DOHH2 (cell line): Measurements from ENCODE around the gene HLA-A.
"Not testable (repeated sequence)": the region's sequence is repeated elsewhere in the genome, so short reads cannot be mapped to it uniquely, and the experiment has no call there.

ENCODE experiments used
- H3F3A ChIP-seq: fragments of 200-600 bp; sonication (generic), shearing (Covaris generic); 2 replicates; pipeline ENCODE4 v1.6.0; 2016; ENCODE audit warnings: antibody characterized with exemption, mild to moderate bottlenecking; ENCODE audit not compliant: control insufficient read depth, insufficient read depth
- H3K27ac ChIP-seq: fragments of 200-600 bp; sonication (generic); 2 replicates; pipeline ENCODE4 v1.5.1; 2014; ENCODE audit warnings: low read depth, mild to moderate bottlenecking, low read length, moderate library complexity
- H3K27me3 ChIP-seq: fragments of 200-600 bp; sonication (generic); 2 replicates; pipeline ENCODE4 v1.6.1; 2014; ENCODE audit warnings: mild to moderate bottlenecking, low read length, mixed read lengths; ENCODE audit not compliant: control insufficient read depth
- H3K36me3 ChIP-seq: fragments of 200-600 bp; sonication (generic); 2 replicates; pipeline ENCODE4 v1.6.1; 2014; ENCODE audit warnings: mild to moderate bottlenecking, low read length, moderate library complexity, mixed read lengths; ENCODE audit not compliant: control insufficient read depth
- H3K4me1 ChIP-seq: fragments of 200-600 bp; sonication (generic); 2 replicates; pipeline ENCODE4 v1.6.1; 2014; ENCODE audit warnings: mild to moderate bottlenecking, low read length, mixed read lengths; ENCODE audit not compliant: control insufficient read depth
- H3K4me2 ChIP-seq: fragments of 200-600 bp; sonication (generic); 2 replicates; pipeline ENCODE4 v1.6.0; 2014; ENCODE audit warnings: mild to moderate bottlenecking, low read length, moderate library complexity
- H3K4me3 ChIP-seq: fragments of 200-600 bp; sonication (generic); 2 replicates; pipeline ENCODE4 v1.5.1; 2014; ENCODE audit warnings: mild to moderate bottlenecking, low read length, mixed read lengths
- H3K79me2 ChIP-seq: fragments of 200-600 bp; sonication (generic); 2 replicates; pipeline ENCODE4 v1.6.1; 2014; ENCODE audit warnings: mild to moderate bottlenecking, low read length, mixed read lengths; ENCODE audit not compliant: control insufficient read depth
- H3K9me2 ChIP-seq: fragments of 200-600 bp; sonication (generic); replicated peaks from 2 replicates; pipeline ENCODE4 v1.6.1; 2014; ENCODE audit warnings: mild to moderate bottlenecking, low read length, mixed read lengths; ENCODE audit not compliant: control insufficient read depth
- H3K9me3 ChIP-seq: fragments of 200-600 bp; sonication (generic); 2 replicates; pipeline ENCODE4 v1.6.1; 2014; ENCODE audit warnings: antibody characterized with exemption, low read length, mixed read lengths; ENCODE audit not compliant: control insufficient read depth, insufficient read depth
- H4K20me1 ChIP-seq: fragments of 200-600 bp; sonication (generic); 2 replicates; pipeline ENCODE4 v1.6.0; 2014; ENCODE audit warnings: low read depth, mild to moderate bottlenecking, antibody characterized with exemption, low read length, moderate library complexity; ENCODE audit not compliant: control insufficient read depth, insufficient read depth
- EZH2phosphoT487 ChIP-seq: fragments of 200-600 bp; sonication (generic); IDR thresholded peaks from 2 replicates; pipeline ENCODE4 v1.6.1; 2017; ENCODE audit warnings: borderline replicate concordance, mild to moderate bottlenecking, antibody characterized with exemption, low read length, moderate library complexity, mixed read lengths
- TF ChIP-seq, protein P1 (sequence below): fragments of 200-600 bp; sonication (generic); IDR thresholded peaks from one replicate; pipeline ENCODE4 v1.5.1; 2014; ENCODE audit warnings: antibody characterized with exemption, mild to moderate bottlenecking, low read depth, low read length; ENCODE audit not compliant: poor library complexity, severe bottlenecking

HLA-A gene

DNA sequence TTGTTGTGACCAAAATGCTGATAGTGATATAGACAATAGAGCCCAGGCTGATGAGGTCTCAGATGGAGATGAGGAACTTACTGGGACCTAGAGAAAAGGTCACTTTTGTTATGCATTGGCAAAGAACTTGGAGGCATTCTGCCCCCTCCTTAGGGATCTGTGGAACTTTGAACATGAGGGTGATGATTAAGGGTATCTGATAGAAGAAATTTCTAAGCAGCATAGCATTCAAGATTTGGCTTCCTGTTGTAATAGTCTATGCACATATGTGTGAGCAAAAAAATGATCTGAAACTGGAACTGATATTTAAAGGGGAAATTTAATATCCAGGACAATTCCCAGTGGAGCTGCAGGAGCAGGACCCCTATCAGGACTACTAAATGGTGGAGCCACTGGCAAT, 17.1 kb downstream of the HLA-A start:
- peaks cover 13% of the 10 kb centered on the region for H3K4me1 ChIP-seq
- no peak overlapping the region for H3K4me2 ChIP-seq
- H3K79me2 ChIP-seq: no peaks in the 10 kb centered on the region
- no peaks in the 10 kb centered on the region for H3K9me3 ChIP-seq
- no peaks in the 10 kb centered on the region for H4K20me1 ChIP-seq
- H3K36me3 ChIP-seq: no peaks in the 10 kb centered on the region
- TF ChIP-seq, protein P1, sequence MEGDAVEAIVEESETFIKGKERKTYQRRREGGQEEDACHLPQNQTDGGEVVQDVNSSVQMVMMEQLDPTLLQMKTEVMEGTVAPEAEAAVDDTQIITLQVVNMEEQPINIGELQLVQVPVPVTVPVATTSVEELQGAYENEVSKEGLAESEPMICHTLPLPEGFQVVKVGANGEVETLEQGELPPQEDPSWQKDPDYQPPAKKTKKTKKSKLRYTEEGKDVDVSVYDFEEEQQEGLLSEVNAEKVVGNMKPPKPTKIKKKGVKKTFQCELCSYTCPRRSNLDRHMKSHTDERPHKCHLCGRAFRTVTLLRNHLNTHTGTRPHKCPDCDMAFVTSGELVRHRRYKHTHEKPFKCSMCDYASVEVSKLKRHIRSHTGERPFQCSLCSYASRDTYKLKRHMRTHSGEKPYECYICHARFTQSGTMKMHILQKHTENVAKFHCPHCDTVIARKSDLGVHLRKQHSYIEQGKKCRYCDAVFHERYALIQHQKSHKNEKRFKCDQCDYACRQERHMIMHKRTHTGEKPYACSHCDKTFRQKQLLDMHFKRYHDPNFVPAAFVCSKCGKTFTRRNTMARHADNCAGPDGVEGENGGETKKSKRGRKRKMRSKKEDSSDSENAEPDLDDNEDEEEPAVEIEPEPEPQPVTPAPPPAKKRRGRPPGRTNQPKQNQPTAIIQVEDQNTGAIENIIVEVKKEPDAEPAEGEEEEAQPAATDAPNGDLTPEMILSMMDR: no peak
- TF ChIP-seq EZH2phosphoT487: no peak
- H3K4me3 ChIP-seq: no peak overlapping the region
- no peaks in the 10 kb centered on the region for H3K9me2 ChIP-seq
- H3K27ac ChIP-seq: no peak overlapping the region
- H3F3A ChIP-seq: peaks cover 2% of the 10 kb centered on the region; the same call in 1 of the 2 replicates
- H3K27me3 ChIP-seq: no peaks in the 10 kb centered on the region

DNA sequence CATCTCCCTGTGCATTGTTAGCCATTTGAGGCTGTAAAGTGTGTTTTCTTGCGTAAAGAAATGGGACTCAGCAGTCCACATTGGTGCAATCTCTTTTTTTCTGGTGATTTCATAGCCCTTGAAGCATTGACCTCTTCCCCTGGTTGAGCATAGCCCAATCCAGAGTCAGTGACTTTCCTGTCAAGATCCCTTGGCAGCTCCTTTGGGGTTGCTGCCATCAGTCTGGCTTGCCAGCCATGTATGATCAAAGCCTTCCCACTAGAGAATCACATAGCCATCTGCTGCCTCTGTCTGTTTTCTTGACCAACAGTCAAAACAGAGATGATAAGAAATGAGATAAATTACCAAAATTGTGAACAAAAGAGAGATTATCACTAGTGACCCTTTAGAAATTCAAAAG, 19.6 kb downstream of the HLA-A start:
- Histone ChIP-seq H3K9me2 (no peaks in the 10 kb centered on the region), H3K4me1 (peaks cover 37% of the 10 kb centered on the region), H3F3A (peaks cover 13% of the 10 kb centered on the region), H3K4me3 (no peak overlapping the region), H3K4me2 (no peak overlapping the region), H4K20me1 (no peaks in the 10 kb centered on the region), H3K9me3 (no peaks in the 10 kb centered on the region), H3K27ac (no peak overlapping the region), H3K36me3 (no peaks in the 10 kb centered on the region), H3K79me2 (no peaks in the 10 kb centered on the region), H3K27me3 (no peaks in the 10 kb centered on the region)
- TF ChIP-seq, protein P1: no peak
- TF ChIP-seq EZH2phosphoT487: no peak

- peaks cover 42% of the 10 kb centered on the region for H3K4me1 ChIP-seq
- not testable (repeated sequence) for H3K4me2 ChIP-seq, H3K9me2 ChIP-seq, H3K4me3 ChIP-seq, H3K27me3 ChIP-seq, H3K79me2 ChIP-seq, H3K36me3 ChIP-seq, H3K27ac ChIP-seq, H3K9me3 ChIP-seq, H4K20me1 ChIP-seq
- peaks cover 13% of the 10 kb centered on the region for H3F3A ChIP-seq
These were observed 21.4 kb downstream of the HLA-A start for GRCh38 chr6:29963697-29964096.

GRCh38 chr6:29964518-29964886, 22.2 kb downstream of the HLA-A start:
- peak overlapping the region; percentile 73 for H3K27ac ChIP-seq
- H3F3A ChIP-seq: peaks cover 14% of the 10 kb centered on the region
- H3K4me1 ChIP-seq: peaks cover 38% of the 10 kb centered on the region
- H4K20me1 ChIP-seq: no peaks in the 10 kb centered on the region
- H3K4me3 ChIP-seq: peak overlapping the region; percentile 69
- H3K79me2 ChIP-seq: no peaks in the 10 kb centered on the region
- TF ChIP-seq EZH2phosphoT487: no peak
- TF ChIP-seq, protein P1: no peak
- H3K9me3 ChIP-seq: no peaks in the 10 kb centered on the region
- H3K27me3 ChIP-seq: no peaks in the 10 kb centered on the region
- H3K36me3 ChIP-seq: no peaks in the 10 kb centered on the region
- H3K4me2 ChIP-seq: peak overlapping the region; percentile 71
- no peaks in the 10 kb centered on the region for H3K9me2 ChIP-seq
